GM21786 (cell line): ENCODE data around the gene MADCAM1.

Source experiments
- ATAC-seq: cut with Tn5 transposase; IDR thresholded peaks from one replicate; pipeline ENCODE4 v1.9.1; 2021; ENCODE audit not compliant: unreplicated experiment

The MADCAM1 gene

GRCh38 chr19:507286-508203, 11.3 kb downstream of the MADCAM1 start, which contains the start of gene TPGS1:
TSS of gene TPGS1 (plus strand) at chr19:507497. CDS start at chr19:507507, 10 bp downstream.
- peak; percentile 54 for ATAC-seq

DNA sequence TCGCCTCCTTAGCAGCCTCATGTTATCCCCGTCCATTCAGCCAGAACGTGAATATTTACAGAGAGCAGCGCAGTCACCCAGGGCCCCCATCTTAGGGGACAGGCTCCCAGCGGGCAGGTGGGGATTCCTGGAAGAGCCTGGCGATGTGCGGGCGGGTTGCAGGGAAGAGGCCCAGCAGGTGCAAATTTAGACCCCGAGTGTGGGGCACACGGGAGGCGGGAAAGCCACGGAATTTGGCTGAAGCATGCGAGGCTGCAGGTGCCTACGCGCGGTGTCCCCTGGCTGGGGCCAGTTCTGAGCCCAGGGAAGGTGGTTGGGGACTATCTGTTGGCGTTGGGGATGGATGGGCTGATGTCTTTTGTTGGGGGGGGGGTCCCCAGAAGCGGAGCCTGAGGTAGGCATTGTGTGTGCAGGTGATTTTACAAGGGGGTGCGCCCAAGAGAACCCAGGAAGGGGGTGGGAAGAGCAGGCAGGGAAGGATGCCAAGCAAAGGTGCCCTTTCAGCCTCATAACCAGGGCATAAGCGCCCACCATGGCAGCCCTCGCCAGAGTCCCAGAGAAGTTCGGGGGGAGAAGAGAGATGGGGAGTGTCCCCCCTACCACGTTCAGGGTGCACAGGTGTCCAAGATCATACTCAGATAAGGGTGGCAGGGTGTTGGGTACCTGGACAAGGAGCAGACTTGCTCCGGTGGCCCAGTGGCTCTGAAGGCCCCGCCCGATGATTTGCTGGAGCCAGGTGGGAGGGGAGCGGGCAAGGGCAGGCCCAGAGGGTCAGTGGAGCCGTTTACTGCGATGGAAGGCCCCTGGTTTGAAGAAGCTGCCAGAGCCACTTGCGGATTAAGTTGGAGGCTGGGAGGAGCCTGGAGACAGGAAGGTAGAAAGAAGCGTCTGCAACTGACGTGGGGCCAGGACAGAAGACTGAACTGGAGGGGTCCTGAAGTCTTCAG, 12.2 kb downstream of the MADCAM1 start:
- ATAC-seq = no peak

DNA sequence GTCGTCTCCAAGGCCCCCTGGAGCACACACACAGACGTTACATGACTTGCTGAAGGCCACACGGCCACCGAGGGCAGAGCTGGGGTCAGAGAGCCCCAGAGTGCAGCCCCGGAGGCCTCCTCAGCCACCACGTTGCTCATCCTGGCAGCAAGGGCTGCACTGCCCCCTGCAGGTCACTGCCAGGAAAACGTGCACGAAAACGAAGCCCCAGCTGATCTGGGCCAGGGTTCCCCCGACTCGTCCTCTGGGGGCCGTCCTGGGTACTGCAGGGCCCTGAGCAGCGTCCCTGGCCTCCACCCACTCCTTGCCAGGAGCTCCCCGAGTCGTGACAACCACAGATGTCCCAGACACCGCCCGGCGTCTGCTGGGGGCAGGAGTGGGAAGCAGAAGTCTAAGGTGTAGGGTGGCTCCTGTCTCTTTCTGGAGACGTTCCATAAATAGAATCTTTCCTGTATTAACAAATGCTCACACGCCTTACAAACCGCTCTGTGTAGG, 14.4 kb downstream of the MADCAM1 start:
- ATAC-seq = no peak

DNA sequence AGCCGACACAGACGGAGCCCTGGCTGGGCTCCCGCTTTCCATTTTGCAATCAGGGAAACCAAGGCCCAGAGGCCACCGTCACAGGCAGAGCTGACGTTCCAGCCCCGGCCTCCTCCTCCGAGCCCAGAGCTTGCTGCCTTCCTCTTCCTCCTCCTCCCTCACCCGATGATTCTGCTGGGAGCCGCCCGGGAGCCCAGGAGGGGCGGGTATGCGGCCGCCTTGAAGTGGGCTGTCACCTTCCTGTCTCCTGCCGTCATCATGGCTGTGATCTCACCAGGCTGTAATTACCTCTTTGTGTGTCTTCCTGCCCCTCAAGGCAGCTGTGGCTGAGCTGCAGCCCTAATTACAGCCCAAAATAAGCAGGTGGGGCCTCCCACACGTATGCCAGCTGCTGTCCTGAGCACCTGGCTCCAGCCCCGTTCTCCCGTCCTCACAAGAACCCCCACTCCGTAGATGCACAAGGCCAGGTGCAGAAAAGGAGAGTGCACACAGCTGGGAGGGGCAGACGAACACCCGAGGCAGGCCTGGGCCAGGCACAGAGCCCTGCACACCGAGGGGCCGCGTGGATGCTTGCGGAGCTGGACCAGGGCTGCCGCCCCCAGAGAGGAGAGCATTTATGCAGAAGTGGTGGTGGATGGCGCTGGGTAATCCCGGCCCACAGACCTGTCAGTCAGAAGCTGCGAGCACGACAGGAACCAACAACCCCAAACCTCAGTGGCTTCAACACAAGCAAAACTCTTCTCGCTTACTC, 15.0 kb downstream of the MADCAM1 start:
- no peak for ATAC-seq

DNA sequence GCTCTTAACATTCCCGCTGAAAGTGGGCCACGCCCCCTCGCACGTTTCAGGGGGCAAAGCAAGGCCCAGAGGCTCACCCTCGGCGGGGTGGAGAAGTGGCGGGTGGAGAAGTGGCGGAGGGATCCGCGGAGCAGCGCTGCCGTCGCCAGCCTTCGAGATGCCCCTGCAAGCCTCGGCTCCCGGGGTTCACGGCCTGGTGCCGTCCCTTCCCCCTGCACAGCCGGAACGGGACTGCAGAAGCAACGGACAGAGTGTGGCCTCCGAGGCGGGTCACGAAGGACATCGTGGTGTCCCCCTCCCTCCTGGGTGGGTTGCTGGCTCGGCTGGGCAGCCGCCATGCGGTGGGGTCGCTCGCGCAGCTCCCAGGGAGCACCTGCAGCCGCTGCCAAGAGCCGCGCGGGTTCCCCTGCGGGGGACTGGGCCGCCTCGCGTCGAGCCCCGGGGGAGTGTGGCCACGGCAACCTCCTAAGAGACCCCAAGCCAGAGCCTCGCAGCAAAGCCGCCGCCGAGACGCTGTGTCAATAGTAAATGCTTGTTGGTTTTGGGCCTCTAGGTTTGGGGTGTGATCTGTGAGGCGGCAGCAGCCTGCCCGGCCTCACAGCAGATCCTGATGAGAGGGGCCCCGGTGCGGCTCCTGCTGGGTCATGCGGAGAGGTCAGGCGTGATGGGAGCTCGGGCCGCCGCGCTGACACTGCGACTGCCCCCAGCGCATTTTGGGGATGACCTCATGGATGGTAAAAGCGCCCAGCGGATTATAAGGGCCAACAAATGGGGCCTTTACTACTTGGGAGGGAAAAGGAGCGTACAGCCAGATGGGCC, 16.5 kb downstream of the MADCAM1 start:
- no peak for ATAC-seq

DNA sequence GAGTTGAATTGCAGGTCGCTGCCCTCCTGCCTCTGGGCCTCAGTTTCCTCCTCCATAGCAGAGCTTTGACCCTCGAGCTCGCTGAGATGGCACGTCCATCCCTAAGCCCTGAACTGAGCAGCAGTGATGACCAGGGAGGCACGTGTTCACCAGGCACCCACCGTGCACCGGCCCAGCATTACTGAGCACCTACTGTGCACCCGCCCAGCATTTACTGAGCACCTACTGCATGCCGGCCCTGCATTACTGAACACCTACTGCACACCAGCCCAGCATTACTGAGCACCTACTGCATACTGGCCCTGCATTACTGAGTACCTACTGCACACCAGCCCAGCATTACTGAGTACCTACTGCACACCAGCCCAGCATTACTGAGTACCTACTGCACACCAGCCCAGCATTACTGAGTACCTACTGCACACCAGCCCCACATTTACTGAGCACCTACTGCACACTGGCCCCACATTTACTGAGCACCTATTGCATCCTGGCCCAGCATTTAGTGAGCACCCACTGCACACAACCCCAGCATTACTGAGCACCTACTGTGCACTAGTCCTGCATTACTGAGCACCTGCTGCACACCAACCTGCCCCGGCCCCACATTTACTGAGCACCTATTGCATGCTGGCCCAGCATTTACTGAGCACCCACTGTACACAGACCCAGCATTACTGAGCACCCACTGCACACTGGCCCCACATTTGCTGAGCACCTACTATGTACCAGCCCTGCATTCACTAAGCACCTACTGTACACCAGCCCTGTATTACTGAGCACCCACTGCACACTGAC, 17.3 kb downstream of the MADCAM1 start:
- no peak for ATAC-seq

DNA sequence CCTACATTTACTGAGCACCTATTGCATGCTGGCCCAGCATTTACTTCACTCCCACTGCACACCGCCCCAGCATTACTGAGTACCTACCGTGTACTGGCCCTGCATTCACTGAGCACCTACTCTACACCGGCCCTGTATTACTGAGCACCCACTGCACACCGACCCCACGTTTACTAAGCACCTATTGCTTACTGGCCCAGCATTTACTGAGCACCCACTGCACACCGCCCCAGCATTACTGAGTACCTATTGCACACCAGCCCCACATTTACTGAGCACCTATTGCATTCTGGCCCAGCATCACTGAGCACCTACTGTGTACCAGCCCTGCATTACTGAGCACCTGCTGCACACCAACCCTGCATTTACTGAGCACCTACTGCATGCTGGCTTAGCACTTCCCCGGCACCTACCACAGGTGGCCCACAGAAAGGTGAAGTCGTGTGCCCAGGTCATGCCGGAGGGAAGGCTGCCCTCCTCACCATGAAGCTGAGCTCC, 17.9 kb downstream of the MADCAM1 start:
- no peak for ATAC-seq

DNA sequence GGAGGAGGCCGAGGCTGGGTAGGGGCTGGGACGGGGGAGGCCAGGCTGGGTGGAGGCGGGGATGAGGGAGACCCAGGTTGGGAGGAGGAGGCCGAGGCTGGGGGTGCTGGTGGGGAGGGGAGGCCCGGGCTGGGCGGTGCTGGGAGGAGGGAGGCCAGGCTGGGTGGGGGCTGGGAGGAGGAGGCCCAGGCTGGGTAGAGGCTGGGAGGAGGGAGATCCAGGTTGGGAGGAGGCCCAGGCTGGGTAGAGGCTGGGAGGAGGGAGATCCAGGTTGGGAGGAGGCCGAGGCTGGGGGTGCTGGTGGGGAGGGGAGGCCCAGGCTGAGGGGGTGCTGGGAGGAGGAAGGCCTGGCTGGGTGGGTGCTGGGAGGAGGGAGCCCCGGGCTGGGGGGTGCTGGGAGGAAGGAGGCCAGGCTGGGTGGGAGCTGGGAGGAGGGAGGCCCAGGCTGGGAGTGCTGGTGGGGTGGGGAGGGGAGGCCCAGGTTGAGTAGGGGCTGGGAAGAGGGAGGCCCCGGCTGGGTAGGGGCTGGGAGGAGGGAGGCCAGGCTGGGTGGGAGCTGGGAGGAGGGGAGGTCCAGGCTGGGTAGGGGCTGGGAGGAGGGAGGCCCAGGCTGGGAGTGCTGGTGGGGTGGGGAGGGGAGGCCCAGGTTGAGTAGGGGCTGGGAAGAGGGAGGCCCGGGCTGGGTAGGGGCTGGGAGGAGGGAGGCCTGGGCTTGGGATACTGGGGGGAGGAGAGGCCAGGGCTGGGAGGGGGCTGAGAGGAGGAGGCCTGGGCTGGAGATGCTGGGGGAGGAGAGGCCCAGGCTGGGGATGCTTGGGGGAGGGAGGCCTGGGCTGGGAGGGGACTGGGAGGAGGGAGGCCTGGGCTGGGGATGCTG, 21.7 kb downstream of the MADCAM1 start:
- no peak for ATAC-seq

- no peak for ATAC-seq
Observed at GRCh38 chr19:518598-519231, 22.4 kb downstream of the MADCAM1 start.

GRCh38 chr19:519449-519865, 23.2 kb downstream of the MADCAM1 start:
- ATAC-seq = no peak

GRCh38 chr19:522726-523125, 26.4 kb downstream of the MADCAM1 start:
- ATAC-seq = no peak

DNA sequence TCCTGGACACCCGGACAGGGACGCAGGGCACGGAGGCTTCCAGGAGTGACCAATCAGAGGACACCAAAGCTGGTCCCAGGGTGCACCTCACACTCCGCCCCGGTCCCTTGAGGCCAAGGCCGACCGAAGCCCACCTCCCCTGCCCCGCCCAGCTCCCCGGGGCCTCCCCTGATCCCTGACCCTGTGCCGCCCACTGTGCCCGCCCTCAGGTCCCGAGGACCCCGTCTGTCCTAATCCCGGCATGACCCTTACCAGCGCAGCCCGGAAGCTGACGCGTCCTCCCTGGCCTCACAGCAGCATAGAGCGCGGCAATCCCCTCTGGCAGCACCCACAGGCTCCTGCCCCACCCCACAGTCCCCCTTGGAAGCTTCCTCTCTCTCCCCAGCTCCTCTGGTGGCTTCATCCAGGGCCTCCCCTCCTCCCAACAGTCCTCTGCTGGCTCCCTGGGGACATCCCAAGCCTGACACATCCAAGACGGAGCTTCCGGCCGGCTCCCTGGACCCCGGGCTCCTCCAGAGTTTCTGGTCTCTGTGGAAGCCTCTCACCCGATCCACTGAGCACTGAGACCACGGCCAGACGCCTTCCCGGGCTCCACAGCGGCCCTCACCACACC, 27.9 kb downstream of the MADCAM1 start:
- no peak for ATAC-seq

GRCh38 chr19:525029-525428, 28.7 kb downstream of the MADCAM1 start:
- no peak for ATAC-seq

DNA sequence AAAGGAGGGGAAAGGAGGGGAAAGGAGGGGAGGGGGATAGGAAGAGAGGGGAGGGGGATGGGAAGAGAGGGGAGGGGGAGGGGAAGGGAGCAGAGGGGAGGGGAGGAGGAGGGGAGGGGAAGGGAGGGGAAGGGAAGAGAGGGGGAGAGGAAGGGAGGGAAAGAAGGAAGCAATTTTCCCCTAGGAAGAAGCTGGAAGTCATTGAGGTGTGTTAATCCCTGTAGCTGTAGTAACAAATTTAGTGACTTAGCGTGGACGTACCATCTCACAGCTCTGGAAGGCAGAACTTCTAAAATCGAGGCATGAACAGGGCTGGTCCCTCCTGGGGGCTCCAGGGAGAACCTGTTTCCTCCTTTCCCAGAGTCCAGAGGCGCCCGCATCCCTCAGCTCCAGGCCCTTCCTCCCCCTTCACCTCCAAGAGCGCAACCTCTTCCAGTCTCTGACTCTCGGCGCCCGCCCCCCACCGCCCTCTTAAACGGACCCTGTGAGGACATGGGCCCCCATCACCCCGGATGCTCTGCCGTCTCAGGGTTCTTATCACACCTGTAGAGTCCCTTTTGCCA, 29.7 kb downstream of the MADCAM1 start:
- no peak for ATAC-seq

DNA sequence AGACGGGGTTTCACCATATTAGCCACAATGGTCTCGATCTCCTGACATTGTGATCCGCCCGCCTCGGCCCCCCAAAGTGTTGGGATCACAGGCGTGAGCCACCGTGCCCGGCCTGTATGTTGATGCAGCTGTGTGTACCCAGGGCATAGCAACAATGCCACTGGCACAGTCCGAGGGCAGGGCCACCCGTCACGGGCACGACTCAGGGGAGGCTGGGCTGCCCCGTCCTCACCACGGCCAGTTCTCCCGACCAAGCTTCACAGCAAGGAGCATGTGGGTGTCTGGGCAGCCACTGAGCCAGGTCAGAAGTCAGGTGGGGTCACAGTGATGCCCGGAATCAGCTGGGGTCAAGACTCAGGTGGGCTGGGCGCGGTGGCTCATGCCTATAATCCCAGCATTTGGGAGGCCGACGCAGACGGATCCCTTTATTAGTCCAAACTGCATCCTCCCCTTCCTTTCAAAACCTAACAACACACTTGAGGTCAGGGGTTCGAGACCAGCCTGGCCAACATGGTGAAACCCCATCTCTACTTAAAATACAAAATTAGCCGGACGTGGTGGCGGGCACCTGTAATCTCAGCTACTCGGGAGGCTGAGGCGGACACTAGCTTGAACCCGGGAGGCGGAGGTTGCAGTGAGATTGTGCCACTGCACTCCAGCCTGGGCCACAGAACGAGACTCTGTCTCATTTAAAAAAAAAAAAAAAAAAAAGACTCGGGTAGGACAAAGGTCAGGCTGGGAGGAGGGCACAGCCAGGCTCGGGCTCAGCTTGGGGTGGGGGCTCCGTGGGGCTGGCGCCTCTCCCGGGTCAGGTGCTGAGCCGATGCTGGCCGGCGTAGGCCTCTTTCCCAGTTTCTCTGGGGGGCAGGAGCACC, 34.1 kb downstream of the MADCAM1 start:
- ATAC-seq = no peak
